SK-N-SH (cell line): ENCODE results near the gene FSD2. TPM values are rescaled to one million over a fixed set of nuclear protein-coding genes. Genes with fewer than 3 reads are reported as not detected.

Source experiments
- CTCF ChIA-PET: fragments of 300-600, 350-600 bp; formaldehyde crosslinking; extraction: SDS; loops from one replicate; lab custom pipeline; 2021; lab: Yijun Ruan, JAX
- POLR2A ChIA-PET: fragments of 350-600 bp; sonication (Branson Sonifier 250); formaldehyde crosslinking; extraction: SDS; loops from one replicate; lab custom pipeline; 2020; ENCODE audit warnings: antibody characterized with exemption, inconsistent platforms; lab: Yijun Ruan, JAX
- DNase-seq: peaks from one replicate; pipeline ENCODE4 v3.0.0; 2012
- H2AFZ ChIP-seq: fragments of 200-600 bp; sonication (generic); 2 replicates; pipeline ENCODE4 v1.8.1; 2016; ENCODE audit warnings: antibody characterized with exemption, mild to moderate bottlenecking, low read depth
- H3F3A ChIP-seq: fragments of 200-600 bp; sonication (generic); replicated peaks from 2 replicates; pipeline ENCODE3; 2016; ENCODE audit warnings: antibody characterized with exemption, mild to moderate bottlenecking; ENCODE audit not compliant: insufficient read depth
- H3K27ac ChIP-seq, 2 experiments: fragments of 200-500 bp in 1 of 2; fragments of 200-600 bp in 1 of 2; sonication (Bioruptor generic) in 1 of 2; sonication (generic), shearing (Covaris generic) in 1 of 2; 2 replicates each; pipeline versions ENCODE4 v1.5.1 to v1.6.1; 2014 to 2016; ENCODE audit warnings: low read depth in 2 of 2, inconsistent platforms in 1 of 2, low read length in 1 of 2, mild to moderate bottlenecking in 1 of 2, mixed read lengths in 1 of 2
- H3K27me3 ChIP-seq: fragments of 200-600 bp; sonication (generic), shearing (Covaris generic); 2 replicates; pipeline ENCODE4 v1.6.1; 2016; ENCODE audit warnings: mixed run types; ENCODE audit not compliant: insufficient read depth
- H3K36me3 ChIP-seq, 2 experiments: fragments of 200-500 bp in 1 of 2; fragments of 200-600 bp in 1 of 2; sonication (Bioruptor generic) in 1 of 2; sonication (generic) in 1 of 2; replicated peaks in 1 of 2; 2 replicates each; pipeline versions ENCODE3 to v1.5.1; 2014 to 2016; ENCODE audit warnings: low read length in 1 of 2, mild to moderate bottlenecking in 1 of 2; ENCODE audit not compliant: insufficient read depth in 2 of 2, control insufficient read depth in 1 of 2
- H3K4me1 ChIP-seq, 2 experiments: fragments of 200-500 bp in 1 of 2; fragments of 200-600 bp in 1 of 2; sonication (Bioruptor generic) in 1 of 2; sonication (generic), shearing (Covaris generic) in 1 of 2; 2 replicates each; pipeline versions ENCODE4 v1.5.1 to v1.6.1; 2014 to 2016; ENCODE audit warnings: low read depth in 1 of 2, low read length in 1 of 2, mixed run types in 1 of 2; ENCODE audit not compliant: insufficient read depth in 2 of 2, control insufficient read depth in 1 of 2
- H3K4me2 ChIP-seq: fragments of 200-600 bp; sonication (generic), shearing (Covaris generic); 2 replicates; pipeline ENCODE4 v1.6.1; 2017; ENCODE audit warnings: mixed run types
- H3K4me3 ChIP-seq, 2 experiments: fragments of 200-500 bp in 1 of 2; fragments of 200-600 bp in 1 of 2; sonication (Bioruptor generic) in 1 of 2; sonication (generic), shearing (Covaris generic) in 1 of 2; 2 replicates each; pipeline versions ENCODE4 v1.5.1 to v1.8.1; 2014 to 2016; ENCODE audit warnings: low read depth in 2 of 2, inconsistent platforms in 1 of 2, low read length in 1 of 2, mild to moderate bottlenecking in 1 of 2, mixed read lengths in 1 of 2, moderate library complexity in 1 of 2
- H3K79me2 ChIP-seq: fragments of 200-600 bp; sonication (generic); 2 replicates; pipeline ENCODE4 v1.8.1; 2017; ENCODE audit warnings: mild to moderate bottlenecking; ENCODE audit not compliant: insufficient read depth
- H3K9ac ChIP-seq: fragments of 200-600 bp; sonication (generic); 2 replicates; pipeline ENCODE4 v1.6.1; 2017; ENCODE audit warnings: mixed run types
- H3K9me2 ChIP-seq: fragments of 200-600 bp; sonication (generic); 2 replicates; pipeline ENCODE4 v1.6.1; 2017; ENCODE audit warnings: mixed run types
- H3K9me3 ChIP-seq: fragments of 200-600 bp; sonication (generic); 2 replicates; pipeline ENCODE4 v1.6.1; 2017; ENCODE audit warnings: mixed run types, mild to moderate bottlenecking, moderate library complexity
- H4K20me1 ChIP-seq: fragments of 200-600 bp; sonication (generic); 2 replicates; pipeline ENCODE4 v1.6.1; 2017; ENCODE audit warnings: mild to moderate bottlenecking, mixed run types; ENCODE audit not compliant: insufficient read depth
- CTCF ChIP-seq: fragments of 200-600 bp; sonication (generic); IDR thresholded peaks from 2 replicates; pipeline ENCODE4 v1.6.1; 2017; ENCODE audit warnings: antibody characterized with exemption, mild to moderate bottlenecking, moderate library complexity
- ELF1 ChIP-seq: IDR thresholded peaks from 2 replicates; pipeline ENCODE4 v1.4.0; 2012
- FOSL2 ChIP-seq: IDR thresholded peaks from 2 replicates; pipeline ENCODE4 v1.4.0; 2012; ENCODE audit warnings: low read depth, mild to moderate bottlenecking, moderate library complexity, borderline replicate concordance
- MAX ChIP-seq: IDR thresholded peaks from 2 replicates; pipeline ENCODE4 v1.4.0; 2012; ENCODE audit warnings: low read depth
- MXI1 ChIP-seq: IDR thresholded peaks from 2 replicates; pipeline ENCODE4 v1.6.1; 2012; ENCODE audit warnings: mild to moderate bottlenecking, low read depth, low read length, improper control_type of control experiment
- NFIC ChIP-seq: IDR thresholded peaks from 2 replicates; pipeline ENCODE4 v1.4.0; 2012; ENCODE audit warnings: borderline replicate concordance
- NRF1 ChIP-seq: IDR thresholded peaks from 2 replicates; pipeline ENCODE4 v1.6.1; 2012; ENCODE audit warnings: low read depth, mild to moderate bottlenecking, low read length
- REST ChIP-seq: IDR thresholded peaks from 2 replicates; pipeline ENCODE4 v1.6.1; 2012; ENCODE audit warnings: mild to moderate bottlenecking, low read depth, low read length, moderate library complexity
- RFX5 ChIP-seq: IDR thresholded peaks from 2 replicates; pipeline ENCODE4 v1.6.1; 2012; ENCODE audit warnings: mild to moderate bottlenecking, improper control_type of control experiment, low read length
- RXRA ChIP-seq: IDR thresholded peaks from 2 replicates; pipeline ENCODE4 v1.4.0; 2012; ENCODE audit warnings: low read depth, mild to moderate bottlenecking, borderline replicate concordance
- TCF12 ChIP-seq: IDR thresholded peaks from 2 replicates; pipeline ENCODE4 v1.4.0; 2012
- WGBS: methylation state at CpG from one replicate; pipeline ENCODE4 v1.1.6; 2017; ENCODE audit warnings: low lambda C conversion rate; 5-methylcytosine and 5-hydroxymethylcytosine counted together
- polyA plus RNA-seq, 3 experiments: library from polyadenylated mRNA; depleted of rRNA; stranded (reverse); fragments of >200 nt; gene quantifications; 2 replicates each; pipeline ENCODE4 v1.2.3, GENCODE V29; 2012

The FSD2 gene
- polyA plus RNA-seq, 1 of the 3 experiments (the other 2 are of a cell fraction): not detected

GRCh38 chr15:82771789-82772607 is 33.9 kb downstream of the FSD2 start (continued):
- TF ChIP-seq CTCF (no peak), NRF1 (no peak), MXI1 (no peak), REST (no peak)
- TF ChIP-seq, all 33 proteins: peak for 0

GRCh38 chr15:82768414-82769054 is 37.3 kb downstream of the FSD2 start:
- POLR2A ChIA-PET: no interaction called here
- 35% methylated on average over 3 of the region's 4 CpGs for WGBS

More at GRCh38 chr15:82768414-82769054, 37.3 kb downstream of the FSD2 start:
- TF ChIP-seq ELF1: no peak
- peak; percentile 25; the same call in 1 of the 2 replicates for TF ChIP-seq RXRA
- 0 out of 2 replicates have a peak, but pooled peaks have one; percentile 31 for TF ChIP-seq MAX
- no peak for TF ChIP-seq RFX5
- 0 out of 2 replicates have a peak, but pooled peaks have one; percentile 4 for TF ChIP-seq TCF12
- no peak for TF ChIP-seq NFIC
- TF ChIP-seq FOSL2: peak; percentile 41; the same call in 1 of the 2 replicates
- no peak overlapping the region for H3K27ac ChIP-seq
- H3K36me3 ChIP-seq: peaks cover 0 to 3% of the 10 kb centered on the region in 2 experiments
- H3K4me1 ChIP-seq: no peaks in the 10 kb centered on the region
- H3K9me2 ChIP-seq: no peaks in the 10 kb centered on the region
- DNase-seq: no peak
- no peak overlapping the region for H3K4me3 ChIP-seq
- H3K79me2 ChIP-seq: no peaks in the 10 kb centered on the region
- H3K4me2 ChIP-seq: no peak overlapping the region
- H3K9me3 ChIP-seq: no peaks in the 10 kb centered on the region
- CTCF ChIA-PET: interaction anchor here (0.9 to 1.3 kb wide), 3 partner anchors 10 to 243 kb away, joined by 3 read pairs; partner anchors contain the start of gene C15orf40
- no peaks in the 10 kb centered on the region for H3F3A ChIP-seq
- H3K27me3 ChIP-seq: no peaks in the 10 kb centered on the region
- no peak overlapping the region for H2AFZ ChIP-seq
- no peaks in the 10 kb centered on the region for H4K20me1 ChIP-seq
- no peak overlapping the region for H3K9ac ChIP-seq
